Loucy (cell line): ENCODE results near the gene IGSF21.
A peak's percentile ranks its signal among the peaks of the same experiment; 100 is the strongest.

ENCODE experiments used
- H2AFZ ChIP-seq: fragments of 200-600 bp; sonication (generic); 2 replicates; pipeline ENCODE4 v1.6.0; 2016; ENCODE audit warnings: antibody characterized with exemption, mild to moderate bottlenecking, low read length, moderate library complexity
- H3F3A ChIP-seq: fragments of 200-600 bp; 2 replicates; pipeline ENCODE4 v1.6.0; 2016; ENCODE audit warnings: antibody characterized with exemption, low read depth, mild to moderate bottlenecking
- H3K27me3 ChIP-seq: fragments of 200-600 bp; sonication (generic); 2 replicates; pipeline ENCODE4 v1.6.1; 2014; ENCODE audit warnings: low read length, mild to moderate bottlenecking; ENCODE audit not compliant: insufficient read depth, poor library complexity, severe bottlenecking
- H3K36me3 ChIP-seq: fragments of 200-600 bp; sonication (generic); 2 replicates; pipeline ENCODE4 v1.6.1; 2016; ENCODE audit warnings: low read length; ENCODE audit not compliant: insufficient read depth
- H3K4me1 ChIP-seq: fragments of 200-600 bp; sonication (generic); 2 replicates; pipeline ENCODE4 v1.5.1; 2014; ENCODE audit warnings: low read length, mild to moderate bottlenecking; ENCODE audit not compliant: insufficient read depth, poor library complexity, severe bottlenecking
- H3K4me2 ChIP-seq: fragments of 200-600 bp; sonication (generic); 2 replicates; pipeline ENCODE4 v1.6.0; 2014; ENCODE audit warnings: antibody characterized with exemption, low read length, low read depth, mild to moderate bottlenecking; ENCODE audit not compliant: poor library complexity, severe bottlenecking
- H3K4me3 ChIP-seq: fragments of 200-600 bp; sonication (generic); 2 replicates; pipeline ENCODE4 v1.5.1; 2014; ENCODE audit warnings: low read length, mild to moderate bottlenecking, mixed read lengths; ENCODE audit not compliant: poor library complexity, severe bottlenecking
- H3K79me2 ChIP-seq: fragments of 200-600 bp; sonication (generic); 2 replicates; pipeline ENCODE4 v1.6.1; 2014; ENCODE audit warnings: low read length; ENCODE audit not compliant: insufficient read depth
- H3K9ac ChIP-seq: fragments of 200-600 bp; sonication (generic); 2 replicates; pipeline ENCODE4 v1.6.0; 2014; ENCODE audit warnings: mild to moderate bottlenecking, low read depth, low read length, moderate library complexity; ENCODE audit not compliant: poor library complexity, severe bottlenecking
- H3K9me2 ChIP-seq: fragments of 200-600 bp; sonication (generic); replicated peaks from 2 replicates; pipeline ENCODE4 v1.6.1; 2016; ENCODE audit warnings: low read depth, low read length, mixed read lengths
- H3K9me3 ChIP-seq: fragments of 200-600 bp; sonication (generic); 2 replicates; pipeline ENCODE4 v1.6.1; 2014; ENCODE audit warnings: mild to moderate bottlenecking, antibody characterized with exemption, low read length, low read depth; ENCODE audit not compliant: insufficient read depth
- H4K20me1 ChIP-seq: fragments of 200-600 bp; sonication (generic); 2 replicates; pipeline ENCODE4 v1.6.0; 2014; ENCODE audit warnings: antibody characterized with exemption, low read length, mild to moderate bottlenecking; ENCODE audit not compliant: insufficient read depth, poor library complexity, severe bottlenecking
- CTCF ChIP-seq: fragments of 200-600 bp; sonication (generic); conservative IDR thresholded peaks from 2 replicates; pipeline ENCODE4 v1.5.1; 2014; ENCODE audit warnings: mild to moderate bottlenecking, antibody characterized with exemption, low read length
- EZH2phosphoT487 ChIP-seq: fragments of 200-600 bp; IDR thresholded peaks from 2 replicates; pipeline ENCODE4 v1.6.1; 2018; ENCODE audit warnings: antibody characterized with exemption, mild to moderate bottlenecking, moderate library complexity, borderline replicate concordance

The IGSF21 gene

GRCh38 chr1:18099026-18099425 lies 8.6 kb upstream of the IGSF21 start:
- H3K79me2 ChIP-seq, result no peaks in the 10 kb centered on the region
- H3K9ac ChIP-seq, result no peak overlapping the region
- no peaks in the 10 kb centered on the region for H3K36me3 ChIP-seq
- H3K27me3 ChIP-seq, result no peaks in the 10 kb centered on the region
- no peaks in the 10 kb centered on the region for H3K4me1 ChIP-seq
- H3K9me3 ChIP-seq, result no peaks in the 10 kb centered on the region
- H2AFZ ChIP-seq, result no peak overlapping the region
- H4K20me1 ChIP-seq, result no peaks in the 10 kb centered on the region
- TF ChIP-seq CTCF (no peak), EZH2phosphoT487 (no peak)
- H3K4me3 ChIP-seq, result no peak overlapping the region
- H3F3A ChIP-seq, result no peaks in the 10 kb centered on the region
- H3K9me2 ChIP-seq, result no peaks in the 10 kb centered on the region
- no peak overlapping the region for H3K4me2 ChIP-seq

- H3K9ac ChIP-seq, result no peak overlapping the region
- no peaks in the 10 kb centered on the region for H3K9me2 ChIP-seq
- H3F3A ChIP-seq, result no peaks in the 10 kb centered on the region
- no peaks in the 10 kb centered on the region for H3K9me3 ChIP-seq
- no peaks in the 10 kb centered on the region for H3K27me3 ChIP-seq
- no peaks in the 10 kb centered on the region for H3K4me1 ChIP-seq
- H3K4me2 ChIP-seq, result no peak overlapping the region
- no peak overlapping the region for H2AFZ ChIP-seq
- no peaks in the 10 kb centered on the region for H4K20me1 ChIP-seq
- TF ChIP-seq EZH2phosphoT487 (no peak), CTCF (no peak)
- no peak overlapping the region for H3K4me3 ChIP-seq
- no peaks in the 10 kb centered on the region for H3K79me2 ChIP-seq
- no peaks in the 10 kb centered on the region for H3K36me3 ChIP-seq
Observed at GRCh38 chr1:18100060-18100459, 7.5 kb upstream of the IGSF21 start.

DNA sequence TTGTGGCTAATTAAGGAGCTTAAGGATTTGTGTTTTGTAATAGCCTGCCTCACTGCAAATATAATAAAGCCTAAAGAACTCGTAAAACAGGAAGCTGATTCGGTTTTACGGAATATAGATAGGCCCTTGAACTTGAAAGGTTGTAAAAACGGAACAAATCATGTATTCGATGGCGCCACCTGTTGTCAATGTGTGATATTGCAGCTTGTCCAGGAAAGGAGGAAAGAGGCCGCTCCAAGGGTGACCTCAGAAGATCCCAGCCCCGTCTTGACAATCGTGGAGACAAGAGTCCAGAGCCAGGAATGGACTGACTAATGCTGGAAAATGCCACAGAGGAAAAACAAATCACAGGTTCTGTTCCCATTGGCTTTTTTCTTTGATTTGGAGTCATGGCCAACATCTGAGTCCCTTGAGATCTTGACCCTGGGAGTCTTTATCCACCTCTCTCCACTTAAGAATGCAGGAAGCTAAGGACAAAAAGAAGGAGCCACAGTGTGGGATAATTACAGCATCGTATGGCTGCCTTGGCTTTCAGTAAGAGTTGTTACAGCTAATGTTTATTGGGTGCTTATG lies 7.0 kb upstream of the IGSF21 start:
- TF ChIP-seq EZH2phosphoT487 (no peak), CTCF (peak; percentile 90)
- Histone ChIP-seq H3K4me2 (no peak overlapping the region), H3K27me3 (no peaks in the 10 kb centered on the region), H3K9ac (no peak overlapping the region), H3K9me2 (no peaks in the 10 kb centered on the region), H3K4me3 (no peak overlapping the region), H4K20me1 (no peaks in the 10 kb centered on the region), H3F3A (no peaks in the 10 kb centered on the region), H3K36me3 (no peaks in the 10 kb centered on the region), H3K4me1 (no peaks in the 10 kb centered on the region), H2AFZ (no peak overlapping the region), H3K9me3 (no peaks in the 10 kb centered on the region), H3K79me2 (no peaks in the 10 kb centered on the region)
